Measurements from ENCODE around the gene ABCB10. TPM values are rescaled to one million over a fixed set of nuclear protein-coding genes. Genes with fewer than 3 reads are reported as not detected.

The ABCB10 gene
- total RNA-seq, 1 experiment from 2014 or later, result 31.9 TPM

GRCh38 chr1:229553621-229554130, 4.8 kb downstream of the ABCB10 start:
- H3K27me3 Mint-ChIP-seq (ENCODE audit: insufficient read depth, unreplicated experiment), result no peaks in the 10 kb centered on the region
- no peaks in the 10 kb centered on the region for H3K9me3 Mint-ChIP-seq (ENCODE audit: unreplicated experiment)
- H3K27ac Mint-ChIP-seq (ENCODE audit: unreplicated experiment), result peak overlapping the region; percentile 41
- no peak overlapping the region for H3K4me3 Mint-ChIP-seq (ENCODE audit: unreplicated experiment)
- no peaks in the 10 kb centered on the region for H3K36me3 Mint-ChIP-seq (ENCODE audit: insufficient read depth, unreplicated experiment)
- peaks cover 7% of the 10 kb centered on the region; the same call in 1 of the 2 replicates for H3K4me1 ChIP-seq
- H3K4me1 Mint-ChIP-seq (ENCODE audit: low read depth, unreplicated experiment), result peaks cover 16% of the 10 kb centered on the region
- ChIA-PET POLR2A (no interaction called here), CTCF (no interaction called here)
- H3K4me3 ChIP-seq (ENCODE audit: low read depth, low read length), result no peak overlapping the region
- DNase-seq, result no peak
- H3K9me3 ChIP-seq, result no peaks in the 10 kb centered on the region
- H3K27me3 ChIP-seq (replicated peaks; ENCODE audit: control insufficient read depth, insufficient read depth, low read length), result no peaks in the 10 kb centered on the region
- BruUV-seq (replicated peaks), result no TSS peak
- intact Hi-C loops (cut with micrococcal nuclease; ENCODE audit: unreplicated experiment), result no loop called here
- no peaks in the 10 kb centered on the region for H3K36me3 ChIP-seq (ENCODE audit: control insufficient read depth, insufficient read depth, low read length)
- no peak for TF ChIP-seq CTCF (IDR thresholded peaks at IDR 0.05; ENCODE audit: insufficient read depth in 1 of 2, low read depth in 1 of 2, low read length in 1 of 2, severe bottlenecking in 1 of 2, unreplicated experiment in 1 of 2)

- no peak for TF ChIP-seq CTCF (IDR thresholded peaks at IDR 0.05; ENCODE audit: insufficient read depth in 1 of 2, low read depth in 1 of 2, low read length in 1 of 2, severe bottlenecking in 1 of 2, unreplicated experiment in 1 of 2)
- Histone ChIP-seq H3K4me3 (ENCODE audit: low read depth, low read length) (no peak overlapping the region), H3K27me3 (replicated peaks; ENCODE audit: control insufficient read depth, insufficient read depth, low read length) (no peaks in the 10 kb centered on the region), H3K36me3 (ENCODE audit: control insufficient read depth, insufficient read depth, low read length) (no peaks in the 10 kb centered on the region), H3K4me1 (peaks cover 7% of the 10 kb centered on the region; the same call in 1 of the 2 replicates), H3K9me3 (no peaks in the 10 kb centered on the region)
- H3K4me3 Mint-ChIP-seq (ENCODE audit: unreplicated experiment), result no peak overlapping the region
- H3K27me3 Mint-ChIP-seq (ENCODE audit: insufficient read depth, unreplicated experiment), result no peaks in the 10 kb centered on the region
- H3K9me3 Mint-ChIP-seq (ENCODE audit: unreplicated experiment), result no peaks in the 10 kb centered on the region
- DNase-seq, result no peak
- no TSS peak for BruUV-seq (replicated peaks)
- H3K36me3 Mint-ChIP-seq (ENCODE audit: insufficient read depth, unreplicated experiment), result no peaks in the 10 kb centered on the region
- CTCF ChIA-PET, result no interaction called here
- intact Hi-C loops (cut with micrococcal nuclease; ENCODE audit: unreplicated experiment), result no loop called here
- peak overlapping the region; percentile 41 for H3K27ac Mint-ChIP-seq (ENCODE audit: unreplicated experiment)
- peaks cover 16% of the 10 kb centered on the region for H3K4me1 Mint-ChIP-seq (ENCODE audit: low read depth, unreplicated experiment)
- POLR2A ChIA-PET, result no interaction called here
Measured at GRCh38 chr1:229552732-229553131, 5.8 kb downstream of the ABCB10 start.

- H3K36me3 Mint-ChIP-seq (ENCODE audit: insufficient read depth, unreplicated experiment), result peaks cover under 1% of the 10 kb centered on the region
- H3K9me3 Mint-ChIP-seq (ENCODE audit: unreplicated experiment), result no peaks in the 10 kb centered on the region
- POLR2A ChIA-PET, result no interaction called here
- H3K36me3 ChIP-seq (ENCODE audit: control insufficient read depth, insufficient read depth, low read length), result peaks cover 2% of the 10 kb centered on the region; the same call in 1 of the 2 replicates
- no TSS peak for BruUV-seq (replicated peaks)
- no peaks in the 10 kb centered on the region for H3K9me3 ChIP-seq
- H3K4me3 Mint-ChIP-seq (ENCODE audit: unreplicated experiment), result no peak overlapping the region
- CTCF ChIA-PET, result no interaction called here
- H3K4me3 ChIP-seq (ENCODE audit: low read depth, low read length), result no peak overlapping the region
- DNase-seq, result no peak
- H3K27me3 Mint-ChIP-seq (ENCODE audit: insufficient read depth, unreplicated experiment), result no peaks in the 10 kb centered on the region
- intact Hi-C loops (cut with micrococcal nuclease; ENCODE audit: unreplicated experiment), result no loop called here
- H3K4me1 Mint-ChIP-seq (ENCODE audit: low read depth, unreplicated experiment), result peaks cover 6% of the 10 kb centered on the region
- H3K27me3 ChIP-seq (replicated peaks; ENCODE audit: control insufficient read depth, insufficient read depth, low read length), result no peaks in the 10 kb centered on the region
- no peaks in the 10 kb centered on the region for H3K4me1 ChIP-seq
- no peak for TF ChIP-seq CTCF (IDR thresholded peaks at IDR 0.05; ENCODE audit: insufficient read depth in 1 of 2, low read depth in 1 of 2, low read length in 1 of 2, severe bottlenecking in 1 of 2, unreplicated experiment in 1 of 2)
- H3K27ac Mint-ChIP-seq (ENCODE audit: unreplicated experiment), result no peak overlapping the region
Measured at GRCh38 chr1:229550812-229551567, 7.5 kb downstream of the ABCB10 start.
